ENCODE measurements around the gene PCGF2.
A peak's percentile ranks its signal among the peaks of the same experiment; 100 is the strongest.

The PCGF2 gene

DNA sequence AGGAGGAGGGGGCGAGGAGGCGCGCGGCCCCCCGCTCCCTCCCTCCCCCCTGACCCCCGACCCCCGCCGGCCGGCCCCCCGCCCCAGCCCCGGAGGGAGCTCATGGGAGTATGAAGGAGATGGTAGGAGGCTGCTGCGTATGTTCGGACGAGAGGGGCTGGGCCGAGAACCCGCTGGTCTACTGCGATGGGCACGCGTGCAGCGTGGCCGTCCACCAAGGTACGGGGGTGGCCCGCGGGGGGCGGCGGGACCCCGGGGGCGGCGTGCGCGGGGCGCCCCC, 42.7 kb downstream of the PCGF2 start:
- no peak for DNase-seq (ENCODE audit: low read depth)
- peak overlapping the region; percentile 89 for H3K4me3 ChIP-seq (ENCODE audit: low read depth, low read length)
- TF ChIP-seq, protein P1, sequence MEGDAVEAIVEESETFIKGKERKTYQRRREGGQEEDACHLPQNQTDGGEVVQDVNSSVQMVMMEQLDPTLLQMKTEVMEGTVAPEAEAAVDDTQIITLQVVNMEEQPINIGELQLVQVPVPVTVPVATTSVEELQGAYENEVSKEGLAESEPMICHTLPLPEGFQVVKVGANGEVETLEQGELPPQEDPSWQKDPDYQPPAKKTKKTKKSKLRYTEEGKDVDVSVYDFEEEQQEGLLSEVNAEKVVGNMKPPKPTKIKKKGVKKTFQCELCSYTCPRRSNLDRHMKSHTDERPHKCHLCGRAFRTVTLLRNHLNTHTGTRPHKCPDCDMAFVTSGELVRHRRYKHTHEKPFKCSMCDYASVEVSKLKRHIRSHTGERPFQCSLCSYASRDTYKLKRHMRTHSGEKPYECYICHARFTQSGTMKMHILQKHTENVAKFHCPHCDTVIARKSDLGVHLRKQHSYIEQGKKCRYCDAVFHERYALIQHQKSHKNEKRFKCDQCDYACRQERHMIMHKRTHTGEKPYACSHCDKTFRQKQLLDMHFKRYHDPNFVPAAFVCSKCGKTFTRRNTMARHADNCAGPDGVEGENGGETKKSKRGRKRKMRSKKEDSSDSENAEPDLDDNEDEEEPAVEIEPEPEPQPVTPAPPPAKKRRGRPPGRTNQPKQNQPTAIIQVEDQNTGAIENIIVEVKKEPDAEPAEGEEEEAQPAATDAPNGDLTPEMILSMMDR (IDR thresholded peaks at IDR 0.05; ENCODE audit: low read depth, low read length, missing control alignments): no peak

GRCh38 chr17:38704606-38705522, 43.3 kb downstream of the PCGF2 start, which contains the start of gene MLLT6:
Gene MLLT6, plus strand, starts transcription at chr17:38705273. Its CDS starts 360 bp downstream, at chr17:38705633.
- TF ChIP-seq, protein P1 (IDR thresholded peaks at IDR 0.05; ENCODE audit: low read depth, low read length, missing control alignments): no peak
- peak within 1 kb of the TSS; percentile 89 for H3K4me3 ChIP-seq (ENCODE audit: low read depth, low read length)
- no peak for DNase-seq (ENCODE audit: low read depth)

- peak overlapping the region; percentile 89 for H3K4me3 ChIP-seq (ENCODE audit: low read depth, low read length)
- no peak for DNase-seq (ENCODE audit: low read depth)
- TF ChIP-seq, protein P1 (IDR thresholded peaks at IDR 0.05; ENCODE audit: low read depth, low read length, missing control alignments): no peak
Measured at GRCh38 chr17:38703742-38704605, 44.2 kb downstream of the PCGF2 start.

DNA sequence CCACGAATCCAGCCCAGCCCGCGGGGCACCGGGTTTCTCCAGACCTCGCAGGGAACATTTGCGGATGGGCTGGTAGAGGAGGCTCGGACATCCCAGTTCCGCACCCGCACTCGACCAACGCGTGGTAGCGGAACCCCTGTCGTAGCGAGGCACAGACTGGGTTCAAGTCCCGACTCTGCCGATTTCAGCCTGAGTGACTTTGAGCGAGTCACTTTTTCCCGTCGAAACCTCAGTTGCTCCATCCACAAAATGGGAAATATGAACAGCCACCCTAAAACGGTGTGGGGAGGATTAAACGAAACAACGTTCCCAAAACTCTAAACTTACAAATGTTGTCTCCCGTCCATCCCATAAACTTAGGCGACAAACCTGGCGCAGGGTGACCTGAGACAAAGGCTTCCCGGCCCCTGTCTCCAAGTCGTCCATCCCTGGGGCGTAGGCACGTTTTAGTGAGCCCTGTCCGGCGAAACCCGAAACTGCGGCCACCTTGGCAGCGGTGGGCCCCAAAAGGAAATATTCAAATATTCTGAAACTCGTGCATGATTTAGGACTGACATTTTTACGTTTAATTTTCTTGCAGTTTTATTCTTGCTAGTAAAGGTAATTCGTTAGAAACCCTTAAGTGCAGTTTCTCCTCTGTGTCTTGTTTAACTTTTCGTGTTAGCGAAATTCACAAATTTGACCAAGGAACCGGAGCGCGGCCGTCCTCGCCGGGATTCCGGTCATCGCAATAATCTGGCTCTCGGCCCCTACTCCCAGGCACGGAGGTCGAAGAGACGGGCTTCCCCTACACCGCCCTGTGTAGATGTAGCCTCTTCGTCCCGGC, 45.0 kb downstream of the PCGF2 start:
- no peak for DNase-seq (ENCODE audit: low read depth)
- H3K4me3 ChIP-seq (ENCODE audit: low read depth, low read length): peak overlapping the region; percentile 89
- TF ChIP-seq, protein P1 (IDR thresholded peaks at IDR 0.05; ENCODE audit: low read depth, low read length, missing control alignments): no peak

GRCh38 chr17:38702166-38702915, 45.8 kb downstream of the PCGF2 start:
- TF ChIP-seq, protein P1 (IDR thresholded peaks at IDR 0.05; ENCODE audit: low read depth, low read length, missing control alignments): no peak
- peak overlapping the region; percentile 89 for H3K4me3 ChIP-seq (ENCODE audit: low read depth, low read length)
- no peak for DNase-seq (ENCODE audit: low read depth)
